ENCODE results near the gene NEK8. TPM values are rescaled to one million over a fixed set of nuclear protein-coding genes. Genes with fewer than 3 reads are reported as not detected.
A peak's percentile ranks its signal among the peaks of the same experiment; 100 is the strongest.

Gene NEK8
- total and polyA plus RNA-seq, 9 of the 15 experiments (the other 6 are each of a cell fraction or from before 2014, with no cell fraction given), result 0.98 to 16.6 (median 4.6) TPM

DNA sequence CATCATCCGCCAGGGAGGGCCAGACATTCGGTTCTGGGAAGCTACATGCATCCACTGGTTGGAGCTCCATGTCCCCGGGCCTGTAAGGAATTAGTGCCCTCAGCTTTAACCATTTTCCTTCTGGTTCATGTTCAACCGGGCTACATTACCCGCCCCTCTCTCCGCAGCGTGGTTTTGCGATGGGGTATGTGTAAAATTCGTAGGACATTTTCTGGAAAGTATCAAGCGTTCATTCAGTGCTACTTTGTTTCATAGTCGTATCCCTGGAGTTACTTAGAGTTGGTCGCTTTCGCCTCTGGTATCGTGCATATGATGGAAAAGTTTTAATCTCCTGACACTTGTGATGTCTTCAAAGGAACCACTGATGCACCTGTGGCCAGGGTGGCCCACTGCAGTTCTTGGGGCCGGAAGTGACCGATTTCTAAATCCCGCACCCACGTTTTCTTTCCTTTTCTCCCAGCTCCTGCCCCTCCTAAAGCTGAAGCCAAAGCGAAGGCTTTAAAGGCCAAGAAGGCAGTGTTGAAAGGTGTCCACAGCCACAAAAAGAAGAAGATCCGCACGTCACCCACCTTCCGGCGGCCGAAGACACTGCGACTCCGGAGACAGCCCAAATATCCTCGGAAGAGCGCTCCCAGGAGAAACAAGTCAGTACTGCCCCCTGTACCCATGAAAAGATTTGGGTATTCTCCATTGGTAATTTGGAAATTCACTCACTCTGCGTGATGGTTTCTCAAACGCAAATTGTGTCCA lies 8.2 kb upstream of the NEK8 start (continued):
- TF ChIP-seq, protein P1, sequence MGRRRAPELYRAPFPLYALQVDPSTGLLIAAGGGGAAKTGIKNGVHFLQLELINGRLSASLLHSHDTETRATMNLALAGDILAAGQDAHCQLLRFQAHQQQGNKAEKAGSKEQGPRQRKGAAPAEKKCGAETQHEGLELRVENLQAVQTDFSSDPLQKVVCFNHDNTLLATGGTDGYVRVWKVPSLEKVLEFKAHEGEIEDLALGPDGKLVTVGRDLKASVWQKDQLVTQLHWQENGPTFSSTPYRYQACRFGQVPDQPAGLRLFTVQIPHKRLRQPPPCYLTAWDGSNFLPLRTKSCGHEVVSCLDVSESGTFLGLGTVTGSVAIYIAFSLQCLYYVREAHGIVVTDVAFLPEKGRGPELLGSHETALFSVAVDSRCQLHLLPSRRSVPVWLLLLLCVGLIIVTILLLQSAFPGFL (CRISPR knock-in tag; IDR thresholded peaks at IDR 0.05), result peak; percentile 23; the same call in 1 of the 2 replicates
- TF ChIP-seq PHTF2 (CRISPR knock-in tag; IDR thresholded peaks at IDR 0.05) (0 out of 2 replicates have a peak, but pooled peaks have one; percentile 1), NELFE (IDR thresholded peaks at IDR 0.05; ENCODE audit: insufficient read depth, insufficient read length) (no peak), TEAD1 (CRISPR knock-in tag; IDR thresholded peaks at IDR 0.05) (no peak), ILF3 (IDR thresholded peaks at IDR 0.05; ENCODE audit: borderline replicate concordance) (no peak), GTF2F1 (IDR thresholded peaks at IDR 0.05; ENCODE audit: low read depth, low read length) (no peak), LEF1 (IDR thresholded peaks at IDR 0.05) (no peak), ZNF324 (CRISPR knock-in tag; IDR thresholded peaks at IDR 0.05) (no peak), ELF2 (CRISPR knock-in tag; IDR thresholded peaks at IDR 0.05) (peak; percentile 7; the same call in 1 of the 2 replicates), ELF4 (CRISPR knock-in tag; IDR thresholded peaks at IDR 0.05) (no peak), ZNF165 (CRISPR knock-in tag; IDR thresholded peaks at IDR 0.05; ENCODE audit: borderline replicate concordance) (0 out of 2 replicates have a peak, but pooled peaks have one; percentile 48), ZNF699 (CRISPR knock-in tag; IDR thresholded peaks at IDR 0.05; ENCODE audit: insufficient replicate concordance) (no peak), MYBL2 (IDR thresholded peaks at IDR 0.05; ENCODE audit: low read depth) (no peak), MYBL2 (CRISPR knock-in tag; IDR thresholded peaks at IDR 0.05; ENCODE audit: borderline replicate concordance) (no peak), CBFA2T3 (IDR thresholded peaks at IDR 0.05) (no peak), JUND (IDR thresholded peaks at IDR 0.05; ENCODE audit: borderline replicate concordance, low read depth, low read length) (no peak), JUND (tag; IDR thresholded peaks at IDR 0.05; ENCODE audit: borderline replicate concordance, low read depth, low read length) (no peak), TAF7 (tag; IDR thresholded peaks at IDR 0.05) (no peak), HCFC1 (IDR thresholded peaks at IDR 0.05; ENCODE audit: low read depth, low read length) (no peak), PURB (CRISPR knock-in tag; IDR thresholded peaks at IDR 0.05; ENCODE audit: low read depth) (no peak), FIP1L1 (IDR thresholded peaks at IDR 0.05; ENCODE audit: low read depth, low read length, poor library complexity, severe bottlenecking) (no peak), MCM7 (IDR thresholded peaks at IDR 0.05) (no peak), TOE1 (IDR thresholded peaks at IDR 0.05; ENCODE audit: borderline replicate concordance) (no peak), TOE1 (CRISPR knock-in tag; IDR thresholded peaks at IDR 0.05; ENCODE audit: borderline replicate concordance, low read depth) (no peak)
- TF ChIP-seq, protein P2, sequence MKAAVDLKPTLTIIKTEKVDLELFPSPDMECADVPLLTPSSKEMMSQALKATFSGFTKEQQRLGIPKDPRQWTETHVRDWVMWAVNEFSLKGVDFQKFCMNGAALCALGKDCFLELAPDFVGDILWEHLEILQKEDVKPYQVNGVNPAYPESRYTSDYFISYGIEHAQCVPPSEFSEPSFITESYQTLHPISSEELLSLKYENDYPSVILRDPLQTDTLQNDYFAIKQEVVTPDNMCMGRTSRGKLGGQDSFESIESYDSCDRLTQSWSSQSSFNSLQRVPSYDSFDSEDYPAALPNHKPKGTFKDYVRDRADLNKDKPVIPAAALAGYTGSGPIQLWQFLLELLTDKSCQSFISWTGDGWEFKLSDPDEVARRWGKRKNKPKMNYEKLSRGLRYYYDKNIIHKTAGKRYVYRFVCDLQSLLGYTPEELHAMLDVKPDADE (conservative IDR thresholded peaks at IDR 0.05; ENCODE audit: control insufficient read depth, low read depth, low read length), result no peak
- TF ChIP-seq, protein P3, sequence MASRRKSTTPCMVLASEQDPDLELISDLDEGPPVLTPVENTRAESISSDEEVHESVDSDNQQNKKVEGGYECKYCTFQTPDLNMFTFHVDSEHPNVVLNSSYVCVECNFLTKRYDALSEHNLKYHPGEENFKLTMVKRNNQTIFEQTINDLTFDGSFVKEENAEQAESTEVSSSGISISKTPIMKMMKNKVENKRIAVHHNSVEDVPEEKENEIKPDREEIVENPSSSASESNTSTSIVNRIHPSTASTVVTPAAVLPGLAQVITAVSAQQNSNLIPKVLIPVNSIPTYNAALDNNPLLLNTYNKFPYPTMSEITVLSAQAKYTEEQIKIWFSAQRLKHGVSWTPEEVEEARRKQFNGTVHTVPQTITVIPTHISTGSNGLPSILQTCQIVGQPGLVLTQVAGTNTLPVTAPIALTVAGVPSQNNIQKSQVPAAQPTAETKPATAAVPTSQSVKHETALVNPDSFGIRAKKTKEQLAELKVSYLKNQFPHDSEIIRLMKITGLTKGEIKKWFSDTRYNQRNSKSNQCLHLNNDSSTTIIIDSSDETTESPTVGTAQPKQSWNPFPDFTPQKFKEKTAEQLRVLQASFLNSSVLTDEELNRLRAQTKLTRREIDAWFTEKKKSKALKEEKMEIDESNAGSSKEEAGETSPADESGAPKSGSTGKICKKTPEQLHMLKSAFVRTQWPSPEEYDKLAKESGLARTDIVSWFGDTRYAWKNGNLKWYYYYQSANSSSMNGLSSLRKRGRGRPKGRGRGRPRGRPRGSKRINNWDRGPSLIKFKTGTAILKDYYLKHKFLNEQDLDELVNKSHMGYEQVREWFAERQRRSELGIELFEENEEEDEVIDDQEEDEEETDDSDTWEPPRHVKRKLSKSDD (conservative IDR thresholded peaks at IDR 0.05; ENCODE audit: low read length), result no peak

Data from K562 (cell line).